CD4-positive, alpha-beta T cell treated with Interleukin-6 at 100 ng/mL for 8 hours (primary cell): Measurements from ENCODE around the gene OSBPL8.
"Not testable (repeated sequence)": the region's sequence is repeated elsewhere in the genome, so short reads cannot be mapped to it uniquely, and the experiment has no call there.

Source experiments
- DNase-seq: peaks from one replicate; pipeline ENCODE4 v3.0.0-alpha.2; 2020; ENCODE audit warnings: mixed read lengths, low spot score

Gene OSBPL8

GRCh38 chr12:76346798-76347420, 212.7 kb downstream of the OSBPL8 start:
- peak; percentile 3 for DNase-seq

- DNase-seq = no peak
Observed at GRCh38 chr12:76346236-76346635, 213.3 kb downstream of the OSBPL8 start.

GRCh38 chr12:76345569-76345968, 214.0 kb downstream of the OSBPL8 start:
- no peak for DNase-seq

- no peak for DNase-seq
Observed at GRCh38 chr12:76341436-76342030, 218.0 kb downstream of the OSBPL8 start.

GRCh38 chr12:76340680-76341435, 218.7 kb downstream of the OSBPL8 start:
- no peak for DNase-seq

- no peak for DNase-seq
Observed at GRCh38 chr12:76337583-76337982, 222.0 kb downstream of the OSBPL8 start.

- DNase-seq = no peak
Observed at GRCh38 chr12:76332606-76333005, 227.0 kb downstream of the OSBPL8 start.

- no peak for DNase-seq
Observed at GRCh38 chr12:76329606-76330005, 230.0 kb downstream of the OSBPL8 start.

- no peak for DNase-seq
Observed at GRCh38 chr12:76329159-76329558, 230.4 kb downstream of the OSBPL8 start.

GRCh38 chr12:76319595-76320319, 239.8 kb downstream of the OSBPL8 start:
- not testable (repeated sequence) for DNase-seq

- no peak for DNase-seq
Observed at GRCh38 chr12:76318773-76319594, 240.6 kb downstream of the OSBPL8 start.

GRCh38 chr12:76317976-76318375, 241.6 kb downstream of the OSBPL8 start:
- DNase-seq = no peak

GRCh38 chr12:76316468-76316867, 243.1 kb downstream of the OSBPL8 start:
- no peak for DNase-seq

- no peak for DNase-seq
Observed at GRCh38 chr12:76313299-76313698, 246.3 kb downstream of the OSBPL8 start.

- no peak for DNase-seq
Observed at GRCh38 chr12:76312315-76312714, 247.3 kb downstream of the OSBPL8 start.

- no peak for DNase-seq
Observed at GRCh38 chr12:76311796-76312195, 247.8 kb downstream of the OSBPL8 start.

- no peak for DNase-seq
Observed at GRCh38 chr12:76310110-76310509, 249.5 kb downstream of the OSBPL8 start.

GRCh38 chr12:76308866-76309265, 250.7 kb downstream of the OSBPL8 start:
- no peak for DNase-seq

- no peak for DNase-seq
Observed at GRCh38 chr12:76307083-76307482, 252.5 kb downstream of the OSBPL8 start.

- DNase-seq = no peak
Observed at GRCh38 chr12:76303989-76304460, 255.5 kb downstream of the OSBPL8 start.

- DNase-seq = no peak
Observed at GRCh38 chr12:76303365-76303764, 256.2 kb downstream of the OSBPL8 start.
